ENCODE measurements around the gene TRIM17.

- no peak for TF ChIP-seq POLR2A (IDR thresholded peaks at IDR 0.05; ENCODE audit: low read length)
- TF ChIP-seq GATA1 (IDR thresholded peaks at IDR 0.05; ENCODE audit: low read depth, low read length) = no peak
Observed at GRCh38 chr1:228376262-228376628, 40.4 kb downstream of the TRIM17 start.
